Measurements from ENCODE around the gene PRKAR1B.
"Not testable (repeated sequence)": the region's sequence is repeated elsewhere in the genome, so short reads cannot be mapped to it uniquely, and the experiment has no call there.

Gene PRKAR1B

GRCh38 chr7:651032-651728 is 75.9 kb downstream of the PRKAR1B start:
- no peak for DNase-seq (ENCODE audit: low read depth in 2 of 3, low spot score in 2 of 3)

- no peak for DNase-seq (ENCODE audit: low read depth in 2 of 3, low spot score in 2 of 3)
These were observed 76.6 kb downstream of the PRKAR1B start for GRCh38 chr7:650339-651031.

- DNase-seq (ENCODE audit: low read depth in 2 of 3, low spot score in 2 of 3) = no peak
These were observed 80.1 kb downstream of the PRKAR1B start for GRCh38 chr7:646951-647350.

- no peak for DNase-seq (ENCODE audit: low read depth in 2 of 3, low spot score in 2 of 3)
These were observed 80.6 kb downstream of the PRKAR1B start for GRCh38 chr7:646487-646886.

- DNase-seq (ENCODE audit: low read depth in 2 of 3, low spot score in 2 of 3) = no peak
These were observed 81.5 kb downstream of the PRKAR1B start for GRCh38 chr7:645606-646005.

GRCh38 chr7:644381-645305 is 82.4 kb downstream of the PRKAR1B start:
- no peak for DNase-seq (ENCODE audit: low read depth in 2 of 3, low spot score in 2 of 3)

- no peak for DNase-seq (ENCODE audit: low read depth in 2 of 3, low spot score in 2 of 3)
These were observed 85.1 kb downstream of the PRKAR1B start for GRCh38 chr7:641966-642365.

- no peak for DNase-seq (ENCODE audit: low read depth in 2 of 3, low spot score in 2 of 3)
These were observed 85.8 kb downstream of the PRKAR1B start for GRCh38 chr7:641269-641671.

GRCh38 chr7:638256-639011 is 88.6 kb downstream of the PRKAR1B start:
- no peak for DNase-seq (ENCODE audit: low read depth in 2 of 3, low spot score in 2 of 3)

- no peak for DNase-seq (ENCODE audit: low read depth in 2 of 3, low spot score in 2 of 3)
These were observed 89.3 kb downstream of the PRKAR1B start for GRCh38 chr7:637826-638225.

GRCh38 chr7:636396-636795 is 90.7 kb downstream of the PRKAR1B start:
- no peak for DNase-seq (ENCODE audit: low read depth in 2 of 3, low spot score in 2 of 3)

GRCh38 chr7:635687-636382 is 91.2 kb downstream of the PRKAR1B start:
- DNase-seq (ENCODE audit: low read depth in 2 of 3, low spot score in 2 of 3) = not testable (repeated sequence)

GRCh38 chr7:635227-635626 is 91.9 kb downstream of the PRKAR1B start:
- no peak for DNase-seq (ENCODE audit: low read depth in 2 of 3, low spot score in 2 of 3)

GRCh38 chr7:633381-634018 is 93.6 kb downstream of the PRKAR1B start:
- no peak for DNase-seq (ENCODE audit: low read depth in 2 of 3, low spot score in 2 of 3)

- DNase-seq (ENCODE audit: low read depth in 2 of 3, low spot score in 2 of 3) = no peak
These were observed 94.3 kb downstream of the PRKAR1B start for GRCh38 chr7:632831-633210.

- DNase-seq (ENCODE audit: low read depth in 2 of 3, low spot score in 2 of 3) = no peak
These were observed 94.9 kb downstream of the PRKAR1B start for GRCh38 chr7:631964-632830.

GRCh38 chr7:631291-631711 is 95.8 kb downstream of the PRKAR1B start:
- DNase-seq (ENCODE audit: low read depth in 2 of 3, low spot score in 2 of 3) = no peak

- DNase-seq (ENCODE audit: low read depth in 2 of 3, low spot score in 2 of 3) = no peak
These were observed 96.5 kb downstream of the PRKAR1B start for GRCh38 chr7:630539-630938.

GRCh38 chr7:630111-630511 is 97.0 kb downstream of the PRKAR1B start:
- DNase-seq (ENCODE audit: low read depth in 2 of 3, low spot score in 2 of 3) = no peak
